Neural cell (in vitro differentiated cells): ENCODE measurements around the gene GPC3. TPM values are rescaled to one million over a fixed set of nuclear protein-coding genes. Genes with fewer than 3 reads are reported as not detected.

Source experiments
- H2AFZ ChIP-seq: fragments of 200-600, 300-800 bp; sonication (generic), shearing (Covaris generic); 2 replicates; pipeline ENCODE4 v1.6.0; 2014; ENCODE audit warnings: low read depth, mild to moderate bottlenecking, antibody characterized with exemption, low read length, moderate library complexity
- H3F3A ChIP-seq: fragments of 200-600 bp; shearing (Covaris generic); 2 replicates; pipeline ENCODE4 v1.6.1; 2016; ENCODE audit warnings: mild to moderate bottlenecking, moderate library complexity, mixed read lengths, antibody characterized with exemption, low read length; ENCODE audit not compliant: insufficient read depth, poor library complexity, severe bottlenecking
- H3K27ac ChIP-seq: fragments of 200-600, 300-800 bp; sonication (generic), shearing (Covaris generic); 2 replicates; pipeline ENCODE4 v1.5.1; 2014; ENCODE audit warnings: mild to moderate bottlenecking, low read length, moderate library complexity
- H3K27me3 ChIP-seq: fragments of 300-800, 200-600 bp; sonication (generic), shearing (Covaris generic); 2 replicates; pipeline ENCODE4 v1.6.0; 2014; ENCODE audit warnings: mild to moderate bottlenecking, low read depth, low read length, moderate library complexity; ENCODE audit not compliant: insufficient read depth
- H3K36me3 ChIP-seq: fragments of 300-800, 200-600 bp; sonication (generic), shearing (Covaris generic); 2 replicates; pipeline ENCODE4 v1.5.1; 2014; ENCODE audit warnings: mild to moderate bottlenecking, antibody characterized with exemption, low read length, moderate library complexity; ENCODE audit not compliant: insufficient read depth
- H3K4me2 ChIP-seq: fragments of 300-800, 200-600 bp; sonication (generic), shearing (Covaris generic); 2 replicates; pipeline ENCODE4 v1.6.0; 2014; ENCODE audit warnings: mild to moderate bottlenecking, low read length
- H3K4me3 ChIP-seq: fragments of 300-800, 200-600 bp; sonication (generic), shearing (Covaris generic); 2 replicates; pipeline ENCODE4 v1.5.1; 2014; ENCODE audit warnings: mild to moderate bottlenecking, low read length, moderate library complexity
- H3K79me2 ChIP-seq: fragments of 200-600 bp; shearing (Covaris generic); replicated peaks from 2 replicates; pipeline ENCODE4 v1.6.0; 2014; ENCODE audit warnings: mild to moderate bottlenecking, low read length, moderate library complexity; ENCODE audit not compliant: insufficient read depth
- H3K9ac ChIP-seq: fragments of 300-800, 200-600 bp; sonication (generic), shearing (Covaris generic); 2 replicates; pipeline ENCODE4 v1.6.1; 2016; ENCODE audit warnings: mild to moderate bottlenecking, low read length, mixed read lengths
- H3K9me2 ChIP-seq: fragments of 200-600 bp; shearing (Covaris generic); 2 replicates; pipeline ENCODE4 v1.6.1; 2016; ENCODE audit warnings: mild to moderate bottlenecking, low read length, mixed read lengths; ENCODE audit not compliant: insufficient read depth
- H3K9me3 ChIP-seq: fragments of 200-600, 300-800 bp; sonication (generic), shearing (Covaris generic); 2 replicates; pipeline ENCODE4 v1.6.1; 2016; ENCODE audit warnings: mild to moderate bottlenecking, mixed run types, low read length, moderate library complexity, mixed read lengths
- H4K20me1 ChIP-seq: fragments of 200-600 bp; shearing (Covaris generic); 2 replicates; pipeline ENCODE4 v1.6.1; 2016; ENCODE audit warnings: mild to moderate bottlenecking, mixed run types; ENCODE audit not compliant: insufficient read depth
- EP300 ChIP-seq: fragments of 450-650 bp; conservative IDR thresholded peaks from 2 replicates; pipeline ENCODE4 v1.6.1; 2014; ENCODE audit warnings: antibody characterized with exemption, mild to moderate bottlenecking, moderate library complexity; ENCODE audit not compliant: poor library complexity, severe bottlenecking
- EZH2 ChIP-seq: fragments of 200-600, 300-800 bp; shearing (Covaris generic), sonication (generic); IDR thresholded peaks from 2 replicates; pipeline ENCODE4 v1.6.1; 2014; ENCODE audit warnings: antibody characterized with exemption, low read length, borderline replicate concordance, mild to moderate bottlenecking; ENCODE audit not compliant: insufficient read depth, poor library complexity, severe bottlenecking
- MXI1 ChIP-seq: fragments of 450-650 bp; conservative IDR thresholded peaks from 2 replicates; pipeline ENCODE4 v1.6.1; 2014; ENCODE audit warnings: antibody characterized with exemption, mild to moderate bottlenecking; ENCODE audit not compliant: poor library complexity, severe bottlenecking
- POLR2AphosphoS5 ChIP-seq: IDR thresholded peaks from 2 replicates; pipeline ENCODE4 v1.6.1; 2012
- RAD21 ChIP-seq: fragments of 450-650 bp; conservative IDR thresholded peaks from 2 replicates; pipeline ENCODE4 v1.6.1; 2014; ENCODE audit warnings: antibody characterized with exemption, mild to moderate bottlenecking, moderate library complexity
- SMC3 ChIP-seq: fragments of 450-650 bp; conservative IDR thresholded peaks from 2 replicates; pipeline ENCODE4 v1.6.1; 2014; ENCODE audit warnings: antibody characterized with exemption, mild to moderate bottlenecking, moderate library complexity; ENCODE audit not compliant: poor library complexity
- TAF1 ChIP-seq: IDR thresholded peaks from 2 replicates; pipeline ENCODE4 v1.6.1; 2012; ENCODE audit warnings: low read depth
- polyA plus RNA-seq: library from polyadenylated mRNA; depleted of rRNA; stranded (reverse); fragments of >200 nt; gene quantifications from 2 replicates; pipeline ENCODE4 v1.2.3, GENCODE V29; 2014
- TF ChIP-seq, protein P1 (sequence below): fragments of 450-650 bp; IDR thresholded peaks from 2 replicates; pipeline ENCODE4 v1.5.1; 2014; ENCODE audit warnings: antibody characterized with exemption, mild to moderate bottlenecking, moderate library complexity; ENCODE audit not compliant: poor library complexity, severe bottlenecking
- TF ChIP-seq, protein P2 (sequence below): IDR thresholded peaks from 2 replicates; pipeline ENCODE4 v1.6.1; 2012; ENCODE audit warnings: borderline replicate concordance

Gene GPC3
- polyA plus RNA-seq, 1 donor from 2014 or later: 2.1 TPM

DNA sequence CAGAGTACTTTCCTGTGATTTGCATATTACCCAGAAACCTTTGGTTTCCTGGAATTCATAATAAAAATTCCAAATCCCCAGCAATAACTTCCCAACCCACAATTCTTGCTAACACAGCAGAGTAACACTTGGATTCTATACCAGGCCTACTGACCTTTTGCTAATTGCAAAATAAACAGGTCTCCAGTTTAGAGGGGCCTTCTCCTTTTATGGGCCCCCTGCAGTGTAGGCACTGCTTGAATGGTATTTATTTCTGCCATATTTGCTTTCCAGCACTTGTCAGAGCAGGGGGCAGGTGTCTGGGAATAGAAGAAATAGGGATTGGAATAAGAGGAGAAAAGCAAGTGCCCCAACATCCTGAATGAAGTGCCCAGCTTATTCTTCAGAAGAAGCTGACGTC is 25.3 kb upstream of the GPC3 start:
- Histone ChIP-seq H3K79me2 (no peaks in the 10 kb centered on the region), H4K20me1 (no peaks in the 10 kb centered on the region), H3K27me3 (no peaks in the 10 kb centered on the region), H3K4me3 (no peak overlapping the region), H3K9ac (no peak overlapping the region), H3K4me2 (no peak overlapping the region), H3K27ac (no peak overlapping the region), H3K36me3 (no peaks in the 10 kb centered on the region), H2AFZ (no peak overlapping the region), H3F3A (no peaks in the 10 kb centered on the region), H3K9me2 (no peaks in the 10 kb centered on the region), H3K9me3 (no peaks in the 10 kb centered on the region)
- TF ChIP-seq EZH2 (no peak), MXI1 (no peak), RAD21 (no peak), SMC3 (no peak), TAF1 (no peak), EP300 (no peak), POLR2AphosphoS5 (no peak)
- TF ChIP-seq, protein P1, sequence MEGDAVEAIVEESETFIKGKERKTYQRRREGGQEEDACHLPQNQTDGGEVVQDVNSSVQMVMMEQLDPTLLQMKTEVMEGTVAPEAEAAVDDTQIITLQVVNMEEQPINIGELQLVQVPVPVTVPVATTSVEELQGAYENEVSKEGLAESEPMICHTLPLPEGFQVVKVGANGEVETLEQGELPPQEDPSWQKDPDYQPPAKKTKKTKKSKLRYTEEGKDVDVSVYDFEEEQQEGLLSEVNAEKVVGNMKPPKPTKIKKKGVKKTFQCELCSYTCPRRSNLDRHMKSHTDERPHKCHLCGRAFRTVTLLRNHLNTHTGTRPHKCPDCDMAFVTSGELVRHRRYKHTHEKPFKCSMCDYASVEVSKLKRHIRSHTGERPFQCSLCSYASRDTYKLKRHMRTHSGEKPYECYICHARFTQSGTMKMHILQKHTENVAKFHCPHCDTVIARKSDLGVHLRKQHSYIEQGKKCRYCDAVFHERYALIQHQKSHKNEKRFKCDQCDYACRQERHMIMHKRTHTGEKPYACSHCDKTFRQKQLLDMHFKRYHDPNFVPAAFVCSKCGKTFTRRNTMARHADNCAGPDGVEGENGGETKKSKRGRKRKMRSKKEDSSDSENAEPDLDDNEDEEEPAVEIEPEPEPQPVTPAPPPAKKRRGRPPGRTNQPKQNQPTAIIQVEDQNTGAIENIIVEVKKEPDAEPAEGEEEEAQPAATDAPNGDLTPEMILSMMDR: no peak
- TF ChIP-seq, protein P2, sequence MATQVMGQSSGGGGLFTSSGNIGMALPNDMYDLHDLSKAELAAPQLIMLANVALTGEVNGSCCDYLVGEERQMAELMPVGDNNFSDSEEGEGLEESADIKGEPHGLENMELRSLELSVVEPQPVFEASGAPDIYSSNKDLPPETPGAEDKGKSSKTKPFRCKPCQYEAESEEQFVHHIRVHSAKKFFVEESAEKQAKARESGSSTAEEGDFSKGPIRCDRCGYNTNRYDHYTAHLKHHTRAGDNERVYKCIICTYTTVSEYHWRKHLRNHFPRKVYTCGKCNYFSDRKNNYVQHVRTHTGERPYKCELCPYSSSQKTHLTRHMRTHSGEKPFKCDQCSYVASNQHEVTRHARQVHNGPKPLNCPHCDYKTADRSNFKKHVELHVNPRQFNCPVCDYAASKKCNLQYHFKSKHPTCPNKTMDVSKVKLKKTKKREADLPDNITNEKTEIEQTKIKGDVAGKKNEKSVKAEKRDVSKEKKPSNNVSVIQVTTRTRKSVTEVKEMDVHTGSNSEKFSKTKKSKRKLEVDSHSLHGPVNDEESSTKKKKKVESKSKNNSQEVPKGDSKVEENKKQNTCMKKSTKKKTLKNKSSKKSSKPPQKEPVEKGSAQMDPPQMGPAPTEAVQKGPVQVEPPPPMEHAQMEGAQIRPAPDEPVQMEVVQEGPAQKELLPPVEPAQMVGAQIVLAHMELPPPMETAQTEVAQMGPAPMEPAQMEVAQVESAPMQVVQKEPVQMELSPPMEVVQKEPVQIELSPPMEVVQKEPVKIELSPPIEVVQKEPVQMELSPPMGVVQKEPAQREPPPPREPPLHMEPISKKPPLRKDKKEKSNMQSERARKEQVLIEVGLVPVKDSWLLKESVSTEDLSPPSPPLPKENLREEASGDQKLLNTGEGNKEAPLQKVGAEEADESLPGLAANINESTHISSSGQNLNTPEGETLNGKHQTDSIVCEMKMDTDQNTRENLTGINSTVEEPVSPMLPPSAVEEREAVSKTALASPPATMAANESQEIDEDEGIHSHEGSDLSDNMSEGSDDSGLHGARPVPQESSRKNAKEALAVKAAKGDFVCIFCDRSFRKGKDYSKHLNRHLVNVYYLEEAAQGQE: no peak

DNA sequence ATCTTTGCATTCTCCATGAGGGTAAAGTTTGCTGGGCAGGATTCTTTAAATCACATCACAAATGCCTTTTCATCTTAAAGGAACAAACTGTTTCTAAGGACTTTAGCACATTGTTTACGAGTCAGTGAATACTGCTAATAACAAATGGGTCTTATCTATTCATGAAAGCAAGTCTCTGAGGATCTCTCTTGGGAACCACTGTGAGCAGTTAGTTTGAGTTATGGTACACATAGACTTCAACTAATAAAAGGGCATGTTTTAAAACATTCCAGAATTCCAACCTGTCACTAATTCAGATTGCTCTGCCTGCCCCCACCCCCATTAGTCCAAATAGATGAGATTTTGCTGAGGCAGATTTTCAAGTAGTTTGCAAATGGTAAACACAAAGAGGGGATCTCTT is 22.3 kb upstream of the GPC3 start:
- Histone ChIP-seq H3K4me2 (no peak overlapping the region), H3K27me3 (no peaks in the 10 kb centered on the region), H3K79me2 (no peaks in the 10 kb centered on the region), H3K9ac (no peak overlapping the region), H3K27ac (no peak overlapping the region), H3K9me3 (no peaks in the 10 kb centered on the region), H3K4me3 (no peak overlapping the region), H3F3A (no peaks in the 10 kb centered on the region), H4K20me1 (no peaks in the 10 kb centered on the region), H3K9me2 (no peaks in the 10 kb centered on the region), H2AFZ (no peak overlapping the region), H3K36me3 (no peaks in the 10 kb centered on the region)
- TF ChIP-seq SMC3 (no peak), TAF1 (no peak), POLR2AphosphoS5 (no peak), MXI1 (no peak), EP300 (no peak)
- TF ChIP-seq, protein P2: no peak
- TF ChIP-seq, protein P1: no peak
